ENCODE data around the gene GRK6. TPM values are rescaled to one million over a fixed set of nuclear protein-coding genes. Genes with fewer than 3 reads are reported as not detected.

The GRK6 gene
- polyA plus RNA-seq, 1 donor from 2014 or later: 22.6 TPM

DNA sequence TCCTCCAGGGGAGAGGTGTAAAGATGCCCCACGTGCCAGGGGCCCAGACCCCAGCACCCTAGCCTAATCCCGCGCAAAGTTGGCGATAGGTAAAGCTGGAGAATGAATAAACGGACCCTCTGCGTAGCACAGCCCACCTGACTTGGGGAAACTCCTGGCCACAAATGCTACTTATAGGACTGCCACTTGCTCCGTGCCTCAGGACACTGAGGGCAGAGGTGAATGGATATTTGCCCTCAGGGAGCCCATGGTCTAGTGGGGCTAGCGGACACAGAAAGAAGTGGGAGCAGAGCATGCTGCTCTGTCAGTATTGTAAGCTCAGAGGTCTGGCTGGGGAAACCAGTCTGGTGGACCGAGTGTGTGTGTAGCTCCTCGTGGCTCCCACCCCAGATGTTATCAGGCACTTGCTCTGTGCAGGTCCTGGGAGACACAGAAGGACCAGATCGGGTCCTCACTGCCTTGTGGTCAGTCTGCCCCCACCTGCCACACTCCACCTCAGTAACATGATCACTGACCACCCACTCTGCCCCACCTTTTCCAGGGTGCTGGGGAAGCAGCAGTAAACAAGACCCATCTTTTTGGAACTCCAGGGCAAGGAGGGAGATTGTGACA is 841 bp downstream of the GRK6 start:
- Histone ChIP-seq H3K9me3 (ENCODE audit: low read length) (no peaks in the 10 kb centered on the region), H3K4me2 (ENCODE audit: low read length) (peak overlapping the region; percentile 77), H4K20me1 (ENCODE audit: insufficient read depth) (no peaks in the 10 kb centered on the region), H3F3A (ENCODE audit: insufficient read depth, low read length, poor library complexity, severe bottlenecking) (no peaks in the 10 kb centered on the region), H3K36me3 (ENCODE audit: insufficient read depth, low read length) (no peaks in the 10 kb centered on the region), H2AFZ (ENCODE audit: low read depth, low read length) (no peak overlapping the region), H3K9me2 (ENCODE audit: insufficient read depth, low read length) (no peaks in the 10 kb centered on the region), H3K79me2 (replicated peaks; ENCODE audit: insufficient read depth, low read length) (peaks cover 18% of the 10 kb centered on the region), H3K27ac (ENCODE audit: low read length) (peak overlapping the region; percentile 47), H3K4me3 (ENCODE audit: low read length) (peak overlapping the region; percentile 94), H3K27me3 (ENCODE audit: insufficient read depth, low read depth, low read length) (no peaks in the 10 kb centered on the region), H3K9ac (ENCODE audit: low read length) (peak overlapping the region; percentile 83)
- TF ChIP-seq, protein P1, sequence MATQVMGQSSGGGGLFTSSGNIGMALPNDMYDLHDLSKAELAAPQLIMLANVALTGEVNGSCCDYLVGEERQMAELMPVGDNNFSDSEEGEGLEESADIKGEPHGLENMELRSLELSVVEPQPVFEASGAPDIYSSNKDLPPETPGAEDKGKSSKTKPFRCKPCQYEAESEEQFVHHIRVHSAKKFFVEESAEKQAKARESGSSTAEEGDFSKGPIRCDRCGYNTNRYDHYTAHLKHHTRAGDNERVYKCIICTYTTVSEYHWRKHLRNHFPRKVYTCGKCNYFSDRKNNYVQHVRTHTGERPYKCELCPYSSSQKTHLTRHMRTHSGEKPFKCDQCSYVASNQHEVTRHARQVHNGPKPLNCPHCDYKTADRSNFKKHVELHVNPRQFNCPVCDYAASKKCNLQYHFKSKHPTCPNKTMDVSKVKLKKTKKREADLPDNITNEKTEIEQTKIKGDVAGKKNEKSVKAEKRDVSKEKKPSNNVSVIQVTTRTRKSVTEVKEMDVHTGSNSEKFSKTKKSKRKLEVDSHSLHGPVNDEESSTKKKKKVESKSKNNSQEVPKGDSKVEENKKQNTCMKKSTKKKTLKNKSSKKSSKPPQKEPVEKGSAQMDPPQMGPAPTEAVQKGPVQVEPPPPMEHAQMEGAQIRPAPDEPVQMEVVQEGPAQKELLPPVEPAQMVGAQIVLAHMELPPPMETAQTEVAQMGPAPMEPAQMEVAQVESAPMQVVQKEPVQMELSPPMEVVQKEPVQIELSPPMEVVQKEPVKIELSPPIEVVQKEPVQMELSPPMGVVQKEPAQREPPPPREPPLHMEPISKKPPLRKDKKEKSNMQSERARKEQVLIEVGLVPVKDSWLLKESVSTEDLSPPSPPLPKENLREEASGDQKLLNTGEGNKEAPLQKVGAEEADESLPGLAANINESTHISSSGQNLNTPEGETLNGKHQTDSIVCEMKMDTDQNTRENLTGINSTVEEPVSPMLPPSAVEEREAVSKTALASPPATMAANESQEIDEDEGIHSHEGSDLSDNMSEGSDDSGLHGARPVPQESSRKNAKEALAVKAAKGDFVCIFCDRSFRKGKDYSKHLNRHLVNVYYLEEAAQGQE (IDR thresholded peaks at IDR 0.05; ENCODE audit: borderline replicate concordance): no peak
- no peak for TF ChIP-seq POLR2AphosphoS5 (IDR thresholded peaks at IDR 0.05)
- no peak for TF ChIP-seq RAD21 (conservative IDR thresholded peaks at IDR 0.05)
- no peak for TF ChIP-seq EP300 (conservative IDR thresholded peaks at IDR 0.05; ENCODE audit: poor library complexity, severe bottlenecking)
- TF ChIP-seq EZH2 (IDR thresholded peaks at IDR 0.05; ENCODE audit: borderline replicate concordance, insufficient read depth, low read length, poor library complexity, severe bottlenecking): no peak
- no peak for TF ChIP-seq MXI1 (conservative IDR thresholded peaks at IDR 0.05; ENCODE audit: poor library complexity, severe bottlenecking)
- TF ChIP-seq TAF1 (IDR thresholded peaks at IDR 0.05; ENCODE audit: low read depth): no peak
- no peak for TF ChIP-seq SMC3 (conservative IDR thresholded peaks at IDR 0.05; ENCODE audit: poor library complexity)
- TF ChIP-seq, protein P2, sequence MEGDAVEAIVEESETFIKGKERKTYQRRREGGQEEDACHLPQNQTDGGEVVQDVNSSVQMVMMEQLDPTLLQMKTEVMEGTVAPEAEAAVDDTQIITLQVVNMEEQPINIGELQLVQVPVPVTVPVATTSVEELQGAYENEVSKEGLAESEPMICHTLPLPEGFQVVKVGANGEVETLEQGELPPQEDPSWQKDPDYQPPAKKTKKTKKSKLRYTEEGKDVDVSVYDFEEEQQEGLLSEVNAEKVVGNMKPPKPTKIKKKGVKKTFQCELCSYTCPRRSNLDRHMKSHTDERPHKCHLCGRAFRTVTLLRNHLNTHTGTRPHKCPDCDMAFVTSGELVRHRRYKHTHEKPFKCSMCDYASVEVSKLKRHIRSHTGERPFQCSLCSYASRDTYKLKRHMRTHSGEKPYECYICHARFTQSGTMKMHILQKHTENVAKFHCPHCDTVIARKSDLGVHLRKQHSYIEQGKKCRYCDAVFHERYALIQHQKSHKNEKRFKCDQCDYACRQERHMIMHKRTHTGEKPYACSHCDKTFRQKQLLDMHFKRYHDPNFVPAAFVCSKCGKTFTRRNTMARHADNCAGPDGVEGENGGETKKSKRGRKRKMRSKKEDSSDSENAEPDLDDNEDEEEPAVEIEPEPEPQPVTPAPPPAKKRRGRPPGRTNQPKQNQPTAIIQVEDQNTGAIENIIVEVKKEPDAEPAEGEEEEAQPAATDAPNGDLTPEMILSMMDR (IDR thresholded peaks at IDR 0.05; ENCODE audit: poor library complexity, severe bottlenecking): no peak

DNA sequence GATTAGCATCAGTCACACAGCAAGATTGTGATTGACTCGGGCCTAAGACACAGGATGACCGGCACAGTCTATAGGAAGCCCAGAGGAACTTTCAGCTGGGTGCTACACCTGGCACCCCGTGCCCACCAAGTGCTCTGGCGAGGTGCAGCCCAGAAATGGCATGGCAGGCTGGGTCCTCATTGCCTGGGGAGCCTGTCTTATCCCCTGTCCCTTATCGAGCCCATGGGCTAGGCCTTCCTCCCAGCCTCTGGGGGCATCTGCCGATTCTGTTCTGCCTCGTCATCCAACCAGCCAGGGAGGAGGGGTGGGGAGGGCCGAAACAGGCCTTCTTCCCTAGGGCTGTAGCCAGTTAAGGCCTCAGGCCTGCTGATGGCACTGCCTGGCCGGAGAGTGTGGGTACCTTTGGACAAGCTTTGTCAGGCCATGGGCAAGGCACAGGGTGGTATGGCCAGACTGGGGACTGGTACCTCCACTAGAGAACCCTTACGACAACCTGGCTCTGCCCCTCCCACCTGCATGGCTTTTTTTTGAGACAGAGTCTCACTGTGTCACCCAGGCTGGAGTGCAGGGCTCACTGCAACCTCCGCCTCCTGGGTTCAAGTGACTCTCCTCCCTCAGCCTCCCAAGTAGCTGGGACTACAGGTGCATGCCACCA is 1.6 kb downstream of the GRK6 start:
- H3K79me2 ChIP-seq (replicated peaks; ENCODE audit: insufficient read depth, low read length): peaks cover 18% of the 10 kb centered on the region
- H3K4me2 ChIP-seq (ENCODE audit: low read length): no peak overlapping the region
- H3K4me3 ChIP-seq (ENCODE audit: low read length): peak overlapping the region; percentile 94
- H4K20me1 ChIP-seq (ENCODE audit: insufficient read depth): no peaks in the 10 kb centered on the region
- H3K9me2 ChIP-seq (ENCODE audit: insufficient read depth, low read length): no peaks in the 10 kb centered on the region
- H3F3A ChIP-seq (ENCODE audit: insufficient read depth, low read length, poor library complexity, severe bottlenecking): no peaks in the 10 kb centered on the region
- TF ChIP-seq EZH2 (IDR thresholded peaks at IDR 0.05; ENCODE audit: borderline replicate concordance, insufficient read depth, low read length, poor library complexity, severe bottlenecking) (no peak), POLR2AphosphoS5 (IDR thresholded peaks at IDR 0.05) (no peak), MXI1 (conservative IDR thresholded peaks at IDR 0.05; ENCODE audit: poor library complexity, severe bottlenecking) (no peak), SMC3 (conservative IDR thresholded peaks at IDR 0.05; ENCODE audit: poor library complexity) (no peak), EP300 (conservative IDR thresholded peaks at IDR 0.05; ENCODE audit: poor library complexity, severe bottlenecking) (no peak), TAF1 (IDR thresholded peaks at IDR 0.05; ENCODE audit: low read depth) (no peak)
- TF ChIP-seq, protein P2 (IDR thresholded peaks at IDR 0.05; ENCODE audit: poor library complexity, severe bottlenecking): no peak
- no peaks in the 10 kb centered on the region for H3K27me3 ChIP-seq (ENCODE audit: insufficient read depth, low read depth, low read length)
- H3K9ac ChIP-seq (ENCODE audit: low read length): peak overlapping the region; percentile 83
- H3K27ac ChIP-seq (ENCODE audit: low read length): no peak overlapping the region
- no peaks in the 10 kb centered on the region for H3K9me3 ChIP-seq (ENCODE audit: low read length)
- H3K36me3 ChIP-seq (ENCODE audit: insufficient read depth, low read length): no peaks in the 10 kb centered on the region
- no peak overlapping the region for H2AFZ ChIP-seq (ENCODE audit: low read depth, low read length)

Data from neural cell (in vitro differentiated cells).